Activated T-helper 1 cell treated with Interleukin-2 at 50 U/mL for 16 hours (primary cell): ENCODE results near the gene FILIP1.

Source experiments
- DNase-seq: peaks from one replicate; pipeline ENCODE4 v3.0.0-alpha.2; 2020; ENCODE audit warnings: low read depth

The FILIP1 gene

GRCh38 chr6:75495011-75495410, 1.4 kb upstream of the FILIP1 start:
- DNase-seq: no peak

GRCh38 chr6:75494290-75494689, 690 bp upstream of the FILIP1 start:
- no peak for DNase-seq

GRCh38 chr6:75492386-75493153, 1.0 kb downstream of the FILIP1 start:
- no peak for DNase-seq

GRCh38 chr6:75491291-75491690, 2.3 kb downstream of the FILIP1 start:
- DNase-seq: no peak

DNA sequence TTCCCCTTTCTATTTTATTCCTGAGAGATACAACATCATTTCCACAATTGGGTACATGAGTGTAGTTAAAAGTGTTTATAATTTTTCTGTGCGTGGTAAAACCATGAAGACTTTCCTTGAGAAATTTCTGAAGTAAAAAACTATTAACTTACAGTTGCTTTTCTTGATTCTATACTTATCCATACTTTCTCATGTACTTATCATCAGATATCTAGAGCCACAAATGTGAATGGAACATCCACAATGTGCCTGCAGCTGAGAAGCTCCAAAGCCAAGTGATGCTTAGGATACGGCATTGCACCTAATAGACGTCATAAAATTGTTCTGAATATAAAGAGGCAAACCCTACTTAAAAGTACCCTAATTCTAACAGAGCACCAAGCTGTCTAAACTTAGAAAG, 2.9 kb downstream of the FILIP1 start:
- no peak for DNase-seq

- DNase-seq: no peak
Measured at GRCh38 chr6:75489025-75489424, 4.6 kb downstream of the FILIP1 start.

- no peak for DNase-seq
Measured at GRCh38 chr6:75488033-75488432, 5.6 kb downstream of the FILIP1 start.

DNA sequence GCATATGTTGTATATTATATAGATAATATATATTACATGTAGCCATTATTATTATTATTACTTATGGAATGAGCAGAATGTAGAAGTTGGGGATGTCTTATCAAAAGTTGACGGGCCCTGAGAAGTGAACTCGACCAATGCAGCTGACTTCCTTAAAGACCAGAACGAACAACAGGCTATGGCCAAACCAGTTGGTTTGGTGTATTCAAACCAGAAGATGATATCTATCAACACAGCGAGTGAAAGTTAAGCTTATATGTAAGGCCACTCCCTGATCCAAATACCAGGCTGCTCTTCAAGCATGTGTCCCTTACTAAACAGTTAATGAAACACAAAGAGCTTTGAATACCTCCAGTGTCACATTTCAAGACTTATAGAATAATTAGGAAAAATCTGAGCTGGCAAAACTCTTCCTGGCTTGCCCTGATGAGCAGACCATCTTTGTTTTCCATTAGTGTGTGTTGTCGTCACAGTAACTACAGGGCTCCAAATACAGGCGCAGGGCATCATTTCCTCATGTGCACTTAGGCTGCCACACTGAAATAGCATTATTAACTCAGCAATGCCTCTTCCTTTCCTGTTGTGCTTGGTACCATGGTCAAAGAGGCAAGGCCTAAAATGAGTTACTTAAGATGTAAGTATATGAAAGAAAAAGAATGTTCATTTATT, 6.6 kb downstream of the FILIP1 start:
- DNase-seq: no peak

- DNase-seq: no peak
Measured at GRCh38 chr6:75484535-75484934, 9.1 kb downstream of the FILIP1 start.

DNA sequence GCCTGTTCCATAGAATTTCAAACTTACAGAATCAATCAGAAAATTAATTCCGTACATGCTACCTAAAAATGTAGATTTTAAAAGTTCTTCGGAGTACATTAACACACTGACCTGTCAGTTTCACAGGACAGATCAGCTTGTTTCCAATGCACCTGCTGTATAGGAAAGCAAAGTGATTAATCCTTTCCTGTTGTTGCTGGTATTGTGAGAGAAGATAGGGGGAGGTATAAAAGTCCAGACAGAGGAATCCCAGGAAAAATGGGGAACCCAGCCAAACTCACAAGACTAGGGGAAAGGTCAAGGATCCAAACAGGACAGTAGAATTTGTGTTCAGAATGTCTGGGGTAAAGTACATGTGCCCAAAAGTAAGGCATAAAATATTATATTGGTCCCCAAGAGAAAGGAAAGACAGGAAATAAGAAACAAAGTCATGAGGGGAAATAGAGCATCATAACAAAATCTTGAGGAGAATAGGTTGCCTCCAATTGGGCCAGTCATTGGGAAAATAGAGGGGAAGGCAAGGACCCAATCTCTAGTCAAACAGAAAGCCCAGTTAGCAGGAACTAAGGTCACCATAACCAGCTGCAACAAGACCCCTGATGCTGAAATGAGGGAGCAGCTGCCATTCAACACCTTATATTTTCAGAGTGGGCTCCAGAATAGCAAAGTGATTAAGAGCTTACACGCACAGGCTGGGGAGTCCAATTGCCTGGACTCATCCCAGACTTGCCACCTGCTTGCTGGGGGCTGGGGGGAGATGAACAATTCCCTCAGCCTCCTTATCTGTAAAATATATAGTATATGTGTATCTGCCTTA, 10.3 kb downstream of the FILIP1 start:
- no peak for DNase-seq

GRCh38 chr6:75481936-75482593, 11.5 kb downstream of the FILIP1 start:
- no peak for DNase-seq

GRCh38 chr6:75481394-75481793, 12.2 kb downstream of the FILIP1 start:
- no peak for DNase-seq

DNA sequence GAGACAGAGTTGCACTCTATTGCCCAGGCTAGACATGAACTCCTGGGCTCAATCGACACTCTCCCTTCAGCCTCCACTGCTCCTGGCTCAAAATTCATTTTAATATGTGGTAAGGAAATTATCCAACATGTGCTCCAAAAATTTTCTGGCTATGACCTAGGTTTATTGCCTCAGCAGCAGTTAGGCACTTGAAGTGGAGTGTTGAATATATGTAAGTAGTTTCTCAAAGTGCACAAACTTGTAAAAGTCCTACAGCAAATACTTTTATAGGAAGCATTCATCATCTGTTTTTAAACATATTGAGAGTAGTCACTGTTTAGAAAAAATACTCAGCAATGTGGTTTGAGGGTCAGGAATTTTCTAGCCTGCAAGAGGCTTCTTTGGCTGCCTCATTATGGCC, 13.2 kb downstream of the FILIP1 start:
- no peak for DNase-seq

GRCh38 chr6:75479712-75480111, 13.9 kb downstream of the FILIP1 start:
- no peak for DNase-seq

DNA sequence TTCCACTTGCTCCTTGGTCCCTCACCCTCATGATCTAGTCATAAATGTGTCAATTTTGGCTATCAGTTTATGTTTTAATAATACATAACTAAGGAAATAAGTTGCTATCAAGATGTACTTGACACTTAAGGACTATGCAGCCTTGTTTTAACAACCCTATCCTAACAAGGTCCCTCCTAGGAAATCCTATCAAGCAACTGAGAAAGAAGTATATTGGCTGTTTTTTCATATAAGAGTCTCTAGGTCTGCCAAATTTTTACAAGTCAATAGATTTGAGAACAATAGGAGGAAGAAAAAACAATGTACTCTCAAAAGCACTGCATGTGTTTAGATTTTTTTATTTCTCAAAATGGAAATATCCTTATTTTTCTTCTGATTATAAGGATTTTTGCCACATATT, 14.7 kb downstream of the FILIP1 start:
- no peak for DNase-seq

DNA sequence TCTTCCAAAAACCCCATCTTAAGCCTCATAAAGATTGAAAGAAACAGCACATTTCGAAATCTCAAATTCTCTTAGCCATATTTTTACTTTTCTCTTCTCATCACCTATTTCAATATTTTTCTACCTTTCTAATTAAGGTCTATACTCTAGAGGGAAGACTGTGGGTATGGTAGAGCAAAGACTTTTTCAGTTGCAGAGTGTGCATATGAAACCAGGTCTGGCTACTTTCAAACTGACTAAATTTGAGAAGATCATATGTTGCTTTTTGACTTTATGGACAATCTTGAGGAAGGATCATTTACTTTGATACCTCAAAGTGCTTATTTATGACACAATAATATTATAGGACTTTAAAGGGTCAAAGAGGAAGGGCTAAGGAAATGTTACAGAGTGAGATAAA, 20.7 kb downstream of the FILIP1 start:
- DNase-seq: no peak

GRCh38 chr6:75467966-75468365, 25.6 kb downstream of the FILIP1 start:
- DNase-seq: no peak

DNA sequence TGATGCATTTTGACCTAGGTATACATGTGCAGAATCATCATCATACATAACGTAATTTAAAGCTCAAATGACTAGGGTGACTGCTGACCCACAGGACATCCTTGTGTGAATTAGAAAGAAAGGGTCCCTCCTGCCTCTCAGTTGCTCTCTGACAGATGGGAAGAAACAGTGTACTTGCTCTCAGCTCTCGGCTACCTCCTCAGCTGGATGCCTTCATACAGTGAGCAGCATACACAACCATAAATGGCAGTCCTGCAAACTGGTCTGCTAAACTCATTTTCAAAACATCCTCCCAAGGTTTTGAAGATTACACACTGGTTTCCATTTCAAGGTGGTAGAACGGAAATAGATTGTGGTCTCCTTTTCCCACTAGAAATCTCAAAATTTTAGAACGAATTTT, 26.3 kb downstream of the FILIP1 start:
- DNase-seq: no peak

DNA sequence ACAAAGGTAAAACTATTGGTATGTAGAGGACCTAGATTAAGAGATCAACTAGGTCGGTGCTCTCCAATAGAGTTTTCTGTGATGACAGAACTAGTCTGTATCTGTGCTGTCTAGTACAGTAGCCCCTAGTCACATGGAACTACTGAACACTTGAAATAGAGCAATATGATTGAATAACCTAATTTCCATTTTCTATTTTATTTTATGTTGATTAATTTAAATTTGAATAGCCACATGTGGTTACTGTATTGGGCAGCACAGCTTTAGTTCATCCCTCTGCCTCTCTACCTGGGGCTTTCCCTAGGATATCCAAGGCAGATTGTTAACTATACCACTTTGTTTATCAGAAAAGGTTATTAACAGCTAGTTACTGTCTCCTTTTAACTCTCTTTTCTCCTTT, 27.0 kb downstream of the FILIP1 start:
- no peak for DNase-seq

- no peak for DNase-seq
Measured at GRCh38 chr6:75463908-75464307, 29.7 kb downstream of the FILIP1 start.

- no peak for DNase-seq
Measured at GRCh38 chr6:75463061-75463460, 30.5 kb downstream of the FILIP1 start.

DNA sequence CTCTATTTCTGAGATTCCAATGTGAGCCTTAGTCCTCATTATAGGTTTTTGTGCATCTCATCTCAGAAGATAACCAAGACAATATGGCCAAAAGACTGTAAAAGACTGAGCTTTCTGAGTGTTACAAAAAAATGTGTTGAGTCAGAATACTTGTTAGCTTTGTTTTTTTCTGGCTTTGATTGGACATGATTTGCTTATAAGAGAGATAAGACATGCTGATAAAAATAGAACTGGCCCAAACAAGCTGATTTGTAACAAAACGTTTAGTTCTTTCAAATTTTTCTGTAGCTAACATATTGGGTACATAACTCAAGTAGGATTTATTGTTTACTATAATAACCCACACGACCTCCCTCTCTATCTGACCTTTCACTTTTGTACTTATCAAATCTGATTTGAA, 32.9 kb downstream of the FILIP1 start:
- DNase-seq: no peak
